BJ (cell line): ENCODE data around the gene TMIE. TPM values are rescaled to one million over a fixed set of nuclear protein-coding genes. Genes with fewer than 3 reads are reported as not detected.

ENCODE experiments used
- CTCF ChIA-PET: fragments of 350-600 bp; formaldehyde crosslinking; extraction: SDS; loops from one replicate; lab custom pipeline; 2021; ENCODE audit warnings: antibody characterized with exemption, inconsistent platforms; lab: Yijun Ruan, JAX
- POLR2A ChIA-PET: fragments of 300-600 bp; sonication (Branson Sonifier 250); formaldehyde crosslinking; extraction: SDS; loops from one replicate; lab custom pipeline; 2021; ENCODE audit warnings: antibody characterized with exemption; lab: Charles Lee
- DNase-seq: peaks from one replicate; pipeline ENCODE4 v3.0.0-alpha.2; 2011; ENCODE audit warnings: low read depth
- H3K27me3 ChIP-seq: 2 replicates; pipeline ENCODE4 v1.6.0; 2011; ENCODE audit warnings: low read length; ENCODE audit not compliant: control insufficient read depth, insufficient read depth
- H3K36me3 ChIP-seq: 2 replicates; pipeline ENCODE4 v1.5.1; 2011; ENCODE audit warnings: low read length; ENCODE audit not compliant: control insufficient read depth, insufficient read depth
- H3K4me3 ChIP-seq: 2 replicates; pipeline ENCODE4 v1.5.1; 2011; ENCODE audit warnings: low read depth, mild to moderate bottlenecking, control low read depth, low read length
- polyA plus RNA-seq: library from polyadenylated mRNA; depleted of rRNA; stranded (reverse); fragments of >200 nt; gene quantifications from 2 replicates; pipeline ENCODE4 v1.2.3, GENCODE V29; 2011
- TF ChIP-seq, protein P1 (sequence below): IDR thresholded peaks from 2 replicates; pipeline ENCODE4 v1.5.1; 2011; ENCODE audit warnings: low read depth, mild to moderate bottlenecking, control low read depth, inconsistent platforms, low read length, moderate library complexity; ENCODE audit not compliant: insufficient read depth

The TMIE gene
- polyA plus RNA-seq, 1 experiment: 0.27 TPM

DNA sequence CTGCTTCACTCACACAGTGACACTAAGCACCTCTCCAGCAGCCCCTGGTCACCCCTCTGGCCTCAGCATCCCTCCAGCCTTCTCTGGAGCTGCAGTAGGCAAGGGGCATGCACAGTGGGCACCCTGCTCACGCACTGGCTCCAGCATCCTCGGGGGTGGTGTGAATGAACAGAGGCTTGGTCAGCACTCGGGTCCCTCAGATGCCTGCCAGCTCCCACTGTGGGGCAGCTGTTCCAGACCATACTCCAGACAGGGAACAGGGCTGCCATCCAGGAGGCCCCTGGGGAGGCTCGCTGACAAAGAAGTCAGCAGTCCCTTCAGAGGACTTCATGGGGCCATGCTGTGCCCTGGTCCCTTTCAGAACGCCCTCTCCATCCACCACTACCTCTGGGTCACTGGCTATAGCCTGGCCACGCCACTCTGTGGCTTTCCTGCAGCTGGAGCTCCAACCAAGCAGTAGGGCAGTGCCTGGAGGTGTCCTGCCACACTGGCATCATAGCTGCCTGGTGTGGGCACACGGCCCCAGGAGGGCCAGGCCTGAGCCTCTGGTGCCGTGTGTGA lies 34.1 kb upstream of the TMIE start:
- TF ChIP-seq, protein P1, sequence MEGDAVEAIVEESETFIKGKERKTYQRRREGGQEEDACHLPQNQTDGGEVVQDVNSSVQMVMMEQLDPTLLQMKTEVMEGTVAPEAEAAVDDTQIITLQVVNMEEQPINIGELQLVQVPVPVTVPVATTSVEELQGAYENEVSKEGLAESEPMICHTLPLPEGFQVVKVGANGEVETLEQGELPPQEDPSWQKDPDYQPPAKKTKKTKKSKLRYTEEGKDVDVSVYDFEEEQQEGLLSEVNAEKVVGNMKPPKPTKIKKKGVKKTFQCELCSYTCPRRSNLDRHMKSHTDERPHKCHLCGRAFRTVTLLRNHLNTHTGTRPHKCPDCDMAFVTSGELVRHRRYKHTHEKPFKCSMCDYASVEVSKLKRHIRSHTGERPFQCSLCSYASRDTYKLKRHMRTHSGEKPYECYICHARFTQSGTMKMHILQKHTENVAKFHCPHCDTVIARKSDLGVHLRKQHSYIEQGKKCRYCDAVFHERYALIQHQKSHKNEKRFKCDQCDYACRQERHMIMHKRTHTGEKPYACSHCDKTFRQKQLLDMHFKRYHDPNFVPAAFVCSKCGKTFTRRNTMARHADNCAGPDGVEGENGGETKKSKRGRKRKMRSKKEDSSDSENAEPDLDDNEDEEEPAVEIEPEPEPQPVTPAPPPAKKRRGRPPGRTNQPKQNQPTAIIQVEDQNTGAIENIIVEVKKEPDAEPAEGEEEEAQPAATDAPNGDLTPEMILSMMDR: no peak
- H3K36me3 ChIP-seq: no peaks in the 10 kb centered on the region
- DNase-seq: no peak
- H3K27me3 ChIP-seq: no peaks in the 10 kb centered on the region; the same call in 1 of the 2 replicates
- CTCF ChIA-PET: no interaction called here
- H3K4me3 ChIP-seq: no peak overlapping the region
- POLR2A ChIA-PET: no interaction called here

GRCh38 chr3:46667657-46668056 lies 33.5 kb upstream of the TMIE start:
- TF ChIP-seq, protein P1: no peak
- Histone ChIP-seq H3K36me3 (no peaks in the 10 kb centered on the region), H3K27me3 (no peaks in the 10 kb centered on the region; the same call in 1 of the 2 replicates), H3K4me3 (no peak overlapping the region)
- ChIA-PET CTCF (no interaction called here), POLR2A (no interaction called here)
- DNase-seq: no peak

DNA sequence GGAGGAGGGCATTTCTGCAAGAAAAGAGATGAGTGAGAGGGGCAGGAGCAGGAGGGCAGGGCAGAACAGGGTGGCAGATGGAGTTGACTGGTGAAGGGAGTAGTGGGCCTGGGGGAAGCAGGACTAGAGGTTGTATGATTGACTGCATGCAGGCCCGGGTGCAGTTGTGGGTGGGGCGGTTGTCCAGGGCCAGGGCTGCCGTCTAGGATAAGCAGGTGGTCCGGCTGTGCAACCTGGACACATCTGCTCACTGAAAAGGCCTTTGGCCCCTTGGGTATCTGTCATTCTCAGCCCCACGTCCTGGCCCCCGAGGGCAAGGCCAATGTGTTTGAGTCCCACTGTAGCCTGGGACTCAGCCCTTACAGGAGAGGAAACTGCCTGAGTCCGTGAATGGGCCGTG lies 33.1 kb upstream of the TMIE start:
- ChIA-PET POLR2A (no interaction called here), CTCF (interaction anchor here (0.5 kb wide), 1 partner anchor 573 kb away, joined by 3 read pairs; no protein-coding TSS in a partner anchor)

GRCh38 chr3:46668591-46668990 lies 32.6 kb upstream of the TMIE start:
- Histone ChIP-seq H3K27me3 (no peaks in the 10 kb centered on the region; the same call in 1 of the 2 replicates), H3K36me3 (no peaks in the 10 kb centered on the region), H3K4me3 (no peak overlapping the region)
- ChIA-PET CTCF (interaction anchor here (0.5 kb wide), 1 partner anchor 572 kb away, joined by 3 read pairs; no protein-coding TSS in a partner anchor), POLR2A (no interaction called here)
- DNase-seq: no peak
- TF ChIP-seq, protein P1: no peak

More for the DNA sequence above, 33.1 kb upstream of the TMIE start:
- no peak for DNase-seq
- no peak overlapping the region for H3K4me3 ChIP-seq
- H3K36me3 ChIP-seq: no peaks in the 10 kb centered on the region
- TF ChIP-seq, protein P1: no peak
- H3K27me3 ChIP-seq: no peaks in the 10 kb centered on the region; the same call in 1 of the 2 replicates

GRCh38 chr3:46669191-46669999 lies 31.8 kb upstream of the TMIE start:
- no peak overlapping the region for H3K4me3 ChIP-seq
- POLR2A ChIA-PET: no interaction called here
- CTCF ChIA-PET: interaction anchor here (0.5 to 1.5 kb wide), 2 partner anchors 10 to 181 kb away, joined by 3 to 4 read pairs; no protein-coding TSS in a partner anchor
- no peaks in the 10 kb centered on the region; the same call in 1 of the 2 replicates for H3K27me3 ChIP-seq
- no peaks in the 10 kb centered on the region for H3K36me3 ChIP-seq
- TF ChIP-seq, protein P1: no peak
- no peak for DNase-seq
